ENCODE results near the gene ZCCHC18.
"Not testable (repeated sequence)": the region's sequence is repeated elsewhere in the genome, so short reads cannot be mapped to it uniquely, and the experiment has no call there.

Gene ZCCHC18

GRCh38 chrX:104098151-104098808 is 14.0 kb upstream of the ZCCHC18 start:
- TF ChIP-seq, protein P1, sequence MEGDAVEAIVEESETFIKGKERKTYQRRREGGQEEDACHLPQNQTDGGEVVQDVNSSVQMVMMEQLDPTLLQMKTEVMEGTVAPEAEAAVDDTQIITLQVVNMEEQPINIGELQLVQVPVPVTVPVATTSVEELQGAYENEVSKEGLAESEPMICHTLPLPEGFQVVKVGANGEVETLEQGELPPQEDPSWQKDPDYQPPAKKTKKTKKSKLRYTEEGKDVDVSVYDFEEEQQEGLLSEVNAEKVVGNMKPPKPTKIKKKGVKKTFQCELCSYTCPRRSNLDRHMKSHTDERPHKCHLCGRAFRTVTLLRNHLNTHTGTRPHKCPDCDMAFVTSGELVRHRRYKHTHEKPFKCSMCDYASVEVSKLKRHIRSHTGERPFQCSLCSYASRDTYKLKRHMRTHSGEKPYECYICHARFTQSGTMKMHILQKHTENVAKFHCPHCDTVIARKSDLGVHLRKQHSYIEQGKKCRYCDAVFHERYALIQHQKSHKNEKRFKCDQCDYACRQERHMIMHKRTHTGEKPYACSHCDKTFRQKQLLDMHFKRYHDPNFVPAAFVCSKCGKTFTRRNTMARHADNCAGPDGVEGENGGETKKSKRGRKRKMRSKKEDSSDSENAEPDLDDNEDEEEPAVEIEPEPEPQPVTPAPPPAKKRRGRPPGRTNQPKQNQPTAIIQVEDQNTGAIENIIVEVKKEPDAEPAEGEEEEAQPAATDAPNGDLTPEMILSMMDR (conservative IDR thresholded peaks at IDR 0.05; ENCODE audit: low read depth) = peak; percentile 48
- DNase-seq (ENCODE audit: low spot score) = peak; percentile 13
- CTCF ChIA-PET = no interaction called here
- no peak overlapping the region for H3K27ac ChIP-seq
- POLR2A ChIA-PET (ENCODE audit: low non-redundant PET) = no interaction called here

DNA sequence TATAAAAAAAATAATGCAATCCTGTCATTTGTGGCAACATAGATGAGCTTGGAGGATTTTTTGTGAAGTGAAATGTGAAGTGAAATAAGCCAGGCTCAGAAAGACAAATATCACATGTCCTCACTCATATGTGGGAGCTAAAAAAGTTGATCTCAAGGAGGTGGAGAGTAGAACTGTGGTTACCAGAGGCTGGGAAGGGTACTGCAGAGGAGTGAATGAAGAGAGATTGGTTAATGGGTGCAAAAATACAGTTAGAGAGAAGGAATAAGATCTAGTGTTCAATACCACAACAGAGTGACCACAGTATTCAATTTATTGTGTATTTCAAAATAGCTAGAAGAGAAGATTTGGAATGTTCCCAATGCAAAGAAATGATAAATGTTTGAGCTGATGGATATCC is 13.4 kb upstream of the ZCCHC18 start:
- ChIA-PET POLR2A (ENCODE audit: low non-redundant PET) (no interaction called here), CTCF (no interaction called here)
- no peak for DNase-seq (ENCODE audit: low spot score)
- TF ChIP-seq, protein P1 (conservative IDR thresholded peaks at IDR 0.05; ENCODE audit: low read depth) = no peak
- no peak overlapping the region for H3K27ac ChIP-seq

- ChIA-PET POLR2A (ENCODE audit: low non-redundant PET) (no interaction called here), CTCF (no interaction called here)
Observed at GRCh38 chrX:104104676-104105075, 7.6 kb upstream of the ZCCHC18 start.

DNA sequence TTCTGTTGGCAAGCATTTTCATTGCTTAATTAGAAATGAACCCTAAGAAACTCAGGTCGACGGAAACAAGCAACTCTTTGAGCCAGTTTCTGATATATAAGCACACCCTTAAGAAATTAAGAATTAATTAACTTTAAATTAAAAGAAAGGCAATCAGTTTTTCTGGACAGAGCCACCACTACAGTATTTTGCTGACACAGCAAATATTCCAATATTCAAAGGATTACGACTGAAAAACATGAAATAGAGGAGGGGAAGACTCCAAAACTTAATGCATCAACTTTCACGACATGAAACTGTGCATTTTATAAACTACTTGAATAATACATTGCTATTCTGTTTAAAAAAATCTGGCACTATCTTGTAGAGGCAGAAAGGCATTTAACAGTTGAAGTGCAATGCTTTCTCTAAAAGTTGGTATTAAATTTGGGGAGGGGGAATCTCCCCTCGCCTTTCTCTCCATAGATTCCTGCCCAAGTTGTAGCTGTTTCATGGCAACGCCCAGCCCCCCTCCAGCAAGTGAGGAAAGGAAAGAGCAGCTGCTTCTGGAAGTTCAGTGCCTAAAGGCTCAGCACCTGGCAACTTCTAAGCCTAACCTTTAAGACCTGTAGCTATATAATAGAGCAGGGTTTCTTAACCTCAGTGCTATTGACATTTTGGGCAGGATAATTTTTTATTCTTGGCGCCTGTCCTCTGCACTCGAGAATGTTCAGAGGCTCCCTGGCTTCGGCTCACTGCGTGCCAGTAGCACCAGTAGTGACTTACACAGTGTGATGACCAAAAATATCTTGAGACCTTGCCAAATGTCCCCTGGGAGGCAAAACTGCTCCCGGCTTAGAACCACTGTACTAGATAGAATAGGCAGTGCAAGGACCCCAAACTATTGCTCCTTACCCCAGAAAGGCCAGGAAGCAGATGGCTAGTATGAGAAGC is 6.7 kb upstream of the ZCCHC18 start:
- TF ChIP-seq, protein P1 (conservative IDR thresholded peaks at IDR 0.05; ENCODE audit: low read depth) = no peak
- CTCF ChIA-PET = no interaction called here
- POLR2A ChIA-PET (ENCODE audit: low non-redundant PET) = no interaction called here
- DNase-seq (ENCODE audit: low spot score) = no peak
- no peak overlapping the region for H3K27ac ChIP-seq

More at GRCh38 chrX:104104676-104105075, 7.6 kb upstream of the ZCCHC18 start:
- DNase-seq (ENCODE audit: low spot score) = no peak
- H3K27ac ChIP-seq = no peak overlapping the region
- TF ChIP-seq, protein P1 (conservative IDR thresholded peaks at IDR 0.05; ENCODE audit: low read depth) = no peak

- ChIA-PET CTCF (no interaction called here), POLR2A (ENCODE audit: low non-redundant PET) (no interaction called here)
- no peak overlapping the region for H3K27ac ChIP-seq
- TF ChIP-seq, protein P1 (conservative IDR thresholded peaks at IDR 0.05; ENCODE audit: low read depth) = no peak
- DNase-seq (ENCODE audit: low spot score) = no peak
Observed at GRCh38 chrX:104108955-104109354, 3.4 kb upstream of the ZCCHC18 start.

GRCh38 chrX:104110491-104111240 is 1.7 kb upstream of the ZCCHC18 start:
- DNase-seq (ENCODE audit: low spot score); POLR2A ChIA-PET (ENCODE audit: low non-redundant PET); H3K27ac ChIP-seq: not testable (repeated sequence)
- CTCF ChIA-PET = interaction anchor here (0.7 kb wide), 1 partner anchor 9 kb away, joined by 3 read pairs; no protein-coding TSS in a partner anchor
